HepG2 (cell line): ENCODE data around the gene CDHR5. TPM values are rescaled to one million over a fixed set of nuclear protein-coding genes. Genes with fewer than 3 reads are reported as not detected.

Experiments used
- ATAC-seq: fragments of 200-7000 bp; cut with Tn5 transposase; 3 replicates; pipeline ENCODE4 v1.9.1; 2020; ENCODE audit warnings: mild to moderate bottlenecking, moderate library complexity
- BruUV-seq: library from RNA; stranded (reverse); fragments of 400-500 nt; replicated peaks from 2 replicates; lab custom pipeline; 2021; lab: Mats Ljungman, UMichigan
- CTCF ChIA-PET: fragments of 300-600 bp; formaldehyde crosslinking; extraction: SDS; loops from one replicate; lab custom pipeline; 2021; ENCODE audit warnings: low total read pairs, inconsistent platforms, low intra/inter-chr PET ratio; lab: Yijun Ruan, JAX
- POLR2A ChIA-PET: fragments of 350-600 bp; sonication (Branson Sonifier 250); formaldehyde crosslinking; loops from one replicate; lab custom pipeline; 2020; ENCODE audit warnings: antibody characterized with exemption, inconsistent platforms; lab: Yijun Ruan, JAX
- DNase-seq: peaks from one replicate; pipeline ENCODE4 v3.0.0-alpha.2; 2015; ENCODE audit warnings: low spot score
- FAIRE-seq: peaks from 3 replicates; lab custom pipeline; 2011; peaks lifted over from hg19 to GRCh38; lab: Jason Lieb, UNC
- H2AFZ ChIP-seq: one replicate; pipeline ENCODE4 v1.6.1; 2011; ENCODE audit warnings: low read length, inconsistent platforms
- H3K27ac ChIP-seq: fragments of 300-600 bp; 3 replicates; pipeline ENCODE4 v1.8.0; 2011; ENCODE audit warnings: mixed run types, mild to moderate bottlenecking, mixed read lengths, low read length, inconsistent platforms; ENCODE audit not compliant: insufficient read depth; ENCODE audit errors: extremely low read length
- H3K27me3 ChIP-seq, 2 experiments: fragments of 200-600 bp in 1 of 2; 2 replicates in 1 of 2; 3 replicates in 1 of 2; pipeline versions ENCODE4 v1.6.0 to v1.8.0; 2011; ENCODE audit warnings: low read length in 2 of 2, mild to moderate bottlenecking in 2 of 2, moderate library complexity in 2 of 2, inconsistent platforms in 1 of 2; ENCODE audit not compliant: insufficient read depth in 2 of 2, control insufficient read depth in 1 of 2
- H3K36me3 ChIP-seq, 2 experiments: fragments of 200-600 bp in 1 of 2; replicated peaks in 1 of 2; 2 replicates in 1 of 2; 3 replicates in 1 of 2; pipeline versions ENCODE4 v1.5.1 to v1.8.0; 2011; ENCODE audit warnings: low read length in 2 of 2, inconsistent platforms in 1 of 2; ENCODE audit not compliant: insufficient read depth in 2 of 2, control insufficient read depth in 1 of 2
- H3K4me1 ChIP-seq: 2 replicates; pipeline ENCODE4 v1.5.1; 2012; ENCODE audit warnings: low read length, inconsistent platforms; ENCODE audit not compliant: insufficient read depth
- H3K4me2 ChIP-seq: 2 replicates; pipeline ENCODE4 v1.6.0; 2011; ENCODE audit warnings: low read depth, low read length, inconsistent platforms
- H3K4me3 ChIP-seq, 3 experiments: fragments of 200-600 bp in 1 of 3; sonication (generic), shearing (Covaris generic) in 1 of 3; replicated peaks in 1 of 3; 2 replicates each; pipeline ENCODE4 v1.5.1; 2011 to 2016; ENCODE audit warnings: low read length in 3 of 3, inconsistent platforms in 2 of 3, low read depth in 2 of 3, mild to moderate bottlenecking in 2 of 3, control low read depth in 1 of 3, mixed read lengths in 1 of 3; ENCODE audit not compliant: insufficient read depth in 1 of 3
- H3K79me2 ChIP-seq: one replicate; pipeline ENCODE4 v1.6.1; 2011; ENCODE audit warnings: low read length, inconsistent platforms; ENCODE audit not compliant: insufficient read depth
- H3K9ac ChIP-seq: 2 replicates; pipeline ENCODE4 v1.6.0; 2011; ENCODE audit warnings: mild to moderate bottlenecking, low read depth, low read length, inconsistent platforms; ENCODE audit not compliant: insufficient read depth
- H3K9me3 ChIP-seq: 2 replicates; pipeline ENCODE4 v1.5.1; 2012; ENCODE audit warnings: mild to moderate bottlenecking, low read length
- H4K20me1 ChIP-seq: 2 replicates; pipeline ENCODE4 v1.6.0; 2011; ENCODE audit warnings: inconsistent platforms, mild to moderate bottlenecking, low read length, moderate library complexity; ENCODE audit not compliant: insufficient read depth
- ATF1 ChIP-seq: IDR thresholded peaks from 2 replicates; pipeline ENCODE4 v1.6.1; 2016; ENCODE audit warnings: mild to moderate bottlenecking, control low read depth
- CERS6 ChIP-seq: sonication (generic); formaldehyde crosslinking; IDR thresholded peaks from 2 replicates; pipeline ENCODE4 v1.5.0; 2020; ENCODE audit warnings: missing genetic modification reagents
- ETV6 ChIP-seq: sonication (generic); formaldehyde crosslinking; conservative IDR thresholded peaks from 2 replicates; pipeline ENCODE4 v1.4.0; 2020; ENCODE audit warnings: missing genetic modification reagents
- FOXJ3 ChIP-seq: sonication (generic); formaldehyde crosslinking; IDR thresholded peaks from 2 replicates; pipeline ENCODE4 v1.4.0; 2020; ENCODE audit warnings: missing genetic modification reagents, mild to moderate bottlenecking, borderline replicate concordance
- MIXL1 ChIP-seq: IDR thresholded peaks from 2 replicates; pipeline ENCODE4 v1.6.1; 2016
- NKX3-1 ChIP-seq: sonication (generic); formaldehyde crosslinking; IDR thresholded peaks from 2 replicates; pipeline ENCODE4 v1.5.0; 2020; ENCODE audit warnings: missing genetic modification reagents
- PRPF4 ChIP-seq: fragments of 200-400 bp; formaldehyde crosslinking; IDR thresholded peaks from 2 replicates; pipeline ENCODE4 v1.6.1; 2016; ENCODE audit warnings: low read length, low read depth; ENCODE audit not compliant: poor library complexity, severe bottlenecking
- SYNCRIP ChIP-seq: fragments of 200-400 bp; formaldehyde crosslinking; IDR thresholded peaks from 2 replicates; pipeline ENCODE4 v1.6.1; 2018; ENCODE audit warnings: mild to moderate bottlenecking, low read depth, low read length; ENCODE audit not compliant: insufficient read depth
- TBX3 ChIP-seq: fragments of 450-650 bp; IDR thresholded peaks from 2 replicates; pipeline ENCODE4 v1.6.1; 2017; ENCODE audit warnings: antibody characterized with exemption, mild to moderate bottlenecking, inconsistent platforms, borderline replicate concordance
- ZBTB20 ChIP-seq: sonication (generic); formaldehyde crosslinking; IDR thresholded peaks from 2 replicates; pipeline ENCODE4 v1.8.1; 2023; ENCODE audit warnings: missing genetic modification reagents, low read depth, mild to moderate bottlenecking, borderline replicate concordance
- ZNF230 ChIP-seq: sonication (generic); formaldehyde crosslinking; IDR thresholded peaks from 2 replicates; pipeline ENCODE4 v1.4.0; 2020; ENCODE audit warnings: mild to moderate bottlenecking, missing genetic modification reagents
- ZNF496 ChIP-seq: sonication (generic); formaldehyde crosslinking; IDR thresholded peaks from 2 replicates; pipeline ENCODE4 v1.8.1; 2023; ENCODE audit warnings: mild to moderate bottlenecking, moderate library complexity, missing genetic modification reagents; ENCODE audit not compliant: insufficient replicate concordance
- ZNF674 ChIP-seq: sonication (generic); formaldehyde crosslinking; IDR thresholded peaks from 2 replicates; pipeline ENCODE4 v1.5.0; 2020; ENCODE audit warnings: low read depth, mild to moderate bottlenecking, missing genetic modification reagents
- ZNF879 ChIP-seq: sonication (generic); formaldehyde crosslinking; IDR thresholded peaks from 2 replicates; pipeline ENCODE4 v1.8.1; 2023; ENCODE audit warnings: missing genetic modification reagents
- WGBS: methylation state at CpG from one replicate; pipeline ENCODE4 v1.1.6; 2017; ENCODE audit warnings: low lambda C conversion rate; 5-methylcytosine and 5-hydroxymethylcytosine counted together
- in situ Hi-C: cut with HindIII; loops from 2 replicates; pipeline ENCODE4 v1.10.0; 2017; ENCODE audit warnings: low pct_unique_long_range_greater_than_20kb; ENCODE audit not compliant: extremely low pct_ligation_motif_present
- intact Hi-C: fragments of 100-400 bp; cut with micrococcal nuclease; formaldehyde crosslinking; loops from one replicate; pipeline ENCODE4 v1.10.0; 2022; ENCODE audit not compliant: unreplicated experiment
- polyA plus RNA-seq, 8 experiments: library from polyadenylated mRNA; depleted of rRNA in 3 of 8; stranded (reverse) in 7 of 8; unstranded in 1 of 8; fragments of >200 nt; fragmentation: Illumina TruSeq in 4 of 8; extraction: Trizol in 4 of 8; gene quantifications; 2 replicates each; pipeline versions ENCODE4 v1.2.1 to v1.2.3, GENCODE V29; 2011 to 2016; ENCODE audit warnings: low read depth in 4 of 8, missing spikeins in 1 of 8, mixed read lengths in 1 of 8; ENCODE audit not compliant: insufficient read depth in 1 of 8
- total RNA-seq, 5 experiments: library from RNA; depleted of rRNA; stranded (reverse); fragments of >200 nt; fragmentation: Illumina TruSeq; extraction: Trizol; gene quantifications; 2 replicates each; pipeline ENCODE4 v1.2.3, GENCODE V29; 2016; ENCODE audit warnings: low read depth in 1 of 5
- TF ChIP-seq, protein P1 (sequence below): sonication (generic); formaldehyde crosslinking; IDR thresholded peaks from 2 replicates; pipeline ENCODE4 v1.9.0; 2021; ENCODE audit warnings: mild to moderate bottlenecking, missing genetic modification reagents

The CDHR5 gene
- total and polyA plus RNA-seq, 2 of the 13 experiments (the other 11 are each of a cell fraction or from before 2014, with no cell fraction given) = 0.46 to 0.71 TPM

GRCh38 chr11:627308-627576, 2.5 kb upstream of the CDHR5 start:
- BruUV-seq = no TSS peak
- peaks cover 18% of the 10 kb centered on the region; the same call in 1 of the 2 replicates for H4K20me1 ChIP-seq
- TF ChIP-seq TBX3 = no peak
- TF ChIP-seq ZNF496 (CRISPR knock-in tag) = no peak
- TF ChIP-seq ETV6 = no peak
- no peak for TF ChIP-seq ZNF674 (CRISPR knock-in tag)
- no peak for TF ChIP-seq SYNCRIP
- no peak for TF ChIP-seq ZBTB20 (CRISPR knock-in tag)
- no peak for TF ChIP-seq ZNF230 (CRISPR knock-in tag)
- TF ChIP-seq CERS6 (CRISPR knock-in tag) = no peak
- TF ChIP-seq PRPF4 = no peak
- TF ChIP-seq FOXJ3 (CRISPR knock-in tag) = no peak
- TF ChIP-seq ZNF879 = no peak
- TF ChIP-seq ATF1 (CRISPR knock-in tag) = no peak
- TF ChIP-seq, protein P1, sequence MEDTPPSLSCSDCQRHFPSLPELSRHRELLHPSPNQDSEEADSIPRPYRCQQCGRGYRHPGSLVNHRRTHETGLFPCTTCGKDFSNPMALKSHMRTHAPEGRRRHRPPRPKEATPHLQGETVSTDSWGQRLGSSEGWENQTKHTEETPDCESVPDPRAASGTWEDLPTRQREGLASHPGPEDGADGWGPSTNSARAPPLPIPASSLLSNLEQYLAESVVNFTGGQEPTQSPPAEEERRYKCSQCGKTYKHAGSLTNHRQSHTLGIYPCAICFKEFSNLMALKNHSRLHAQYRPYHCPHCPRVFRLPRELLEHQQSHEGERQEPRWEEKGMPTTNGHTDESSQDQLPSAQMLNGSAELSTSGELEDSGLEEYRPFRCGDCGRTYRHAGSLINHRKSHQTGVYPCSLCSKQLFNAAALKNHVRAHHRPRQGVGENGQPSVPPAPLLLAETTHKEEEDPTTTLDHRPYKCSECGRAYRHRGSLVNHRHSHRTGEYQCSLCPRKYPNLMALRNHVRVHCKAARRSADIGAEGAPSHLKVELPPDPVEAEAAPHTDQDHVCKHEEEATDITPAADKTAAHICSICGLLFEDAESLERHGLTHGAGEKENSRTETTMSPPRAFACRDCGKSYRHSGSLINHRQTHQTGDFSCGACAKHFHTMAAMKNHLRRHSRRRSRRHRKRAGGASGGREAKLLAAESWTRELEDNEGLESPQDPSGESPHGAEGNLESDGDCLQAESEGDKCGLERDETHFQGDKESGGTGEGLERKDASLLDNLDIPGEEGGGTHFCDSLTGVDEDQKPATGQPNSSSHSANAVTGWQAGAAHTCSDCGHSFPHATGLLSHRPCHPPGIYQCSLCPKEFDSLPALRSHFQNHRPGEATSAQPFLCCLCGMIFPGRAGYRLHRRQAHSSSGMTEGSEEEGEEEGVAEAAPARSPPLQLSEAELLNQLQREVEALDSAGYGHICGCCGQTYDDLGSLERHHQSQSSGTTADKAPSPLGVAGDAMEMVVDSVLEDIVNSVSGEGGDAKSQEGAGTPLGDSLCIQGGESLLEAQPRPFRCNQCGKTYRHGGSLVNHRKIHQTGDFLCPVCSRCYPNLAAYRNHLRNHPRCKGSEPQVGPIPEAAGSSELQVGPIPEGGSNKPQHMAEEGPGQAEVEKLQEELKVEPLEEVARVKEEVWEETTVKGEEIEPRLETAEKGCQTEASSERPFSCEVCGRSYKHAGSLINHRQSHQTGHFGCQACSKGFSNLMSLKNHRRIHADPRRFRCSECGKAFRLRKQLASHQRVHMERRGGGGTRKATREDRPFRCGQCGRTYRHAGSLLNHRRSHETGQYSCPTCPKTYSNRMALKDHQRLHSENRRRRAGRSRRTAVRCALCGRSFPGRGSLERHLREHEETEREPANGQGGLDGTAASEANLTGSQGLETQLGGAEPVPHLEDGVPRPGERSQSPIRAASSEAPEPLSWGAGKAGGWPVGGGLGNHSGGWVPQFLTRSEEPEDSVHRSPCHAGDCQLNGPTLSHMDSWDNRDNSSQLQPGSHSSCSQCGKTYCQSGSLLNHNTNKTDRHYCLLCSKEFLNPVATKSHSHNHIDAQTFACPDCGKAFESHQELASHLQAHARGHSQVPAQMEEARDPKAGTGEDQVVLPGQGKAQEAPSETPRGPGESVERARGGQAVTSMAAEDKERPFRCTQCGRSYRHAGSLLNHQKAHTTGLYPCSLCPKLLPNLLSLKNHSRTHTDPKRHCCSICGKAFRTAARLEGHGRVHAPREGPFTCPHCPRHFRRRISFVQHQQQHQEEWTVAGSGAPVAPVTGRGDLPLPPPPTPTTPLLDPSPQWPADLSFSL (CRISPR knock-in tag) = no peak
- TF ChIP-seq NKX3-1 = no peak
- no peak for TF ChIP-seq MIXL1
- TF ChIP-seq, all 625 proteins: peak for 0
- Histone ChIP-seq H3K27ac (no peak overlapping the region), H2AFZ (no peak overlapping the region), H3K79me2 (no peaks in the 10 kb centered on the region), H3K36me3 (peaks cover 0 to 4% of the 10 kb centered on the region in 2 experiments; a peak in 2 of 5 replicates), H3K4me3 (no peak overlapping the region), H3K27me3 (no peaks in the 10 kb centered on the region), H3K9me3 (no peaks in the 10 kb centered on the region), H3K9ac (no peak overlapping the region), H3K4me1 (peaks cover 31% of the 10 kb centered on the region), H3K4me2 (no peak overlapping the region)
- WGBS = 98% methylated on average over 20 of the region's 28 CpGs
- ATAC-seq = no peak
- intact Hi-C loops (no loop called here), in situ Hi-C loops (loop anchor here (10.0 kb wide), 1 partner anchor 72 kb away; no protein-coding TSS in a partner anchor)
- no peak for FAIRE-seq
- DNase-seq = no peak
- POLR2A ChIA-PET = no interaction called here
- CTCF ChIA-PET = no interaction called here
